H1 (cell line): ENCODE data around the gene STKLD1. TPM values are rescaled to one million over a fixed set of nuclear protein-coding genes. Genes with fewer than 3 reads are reported as not detected.

Experiments used
- CBX5 ChIP-seq: fragments of 300-800, 300-1000 bp; sonication (generic); IDR thresholded peaks from 2 replicates; pipeline ENCODE4 v1.7.1; 2016; ENCODE audit warnings: antibody characterized with exemption, low read length, low read depth
- CHD7 ChIP-seq: fragments of 300-600 bp; sonication (generic); IDR thresholded peaks from 2 replicates; pipeline ENCODE4 v1.7.1; 2012; ENCODE audit warnings: low read length, moderate library complexity, mild to moderate bottlenecking, inconsistent platforms; ENCODE audit not compliant: insufficient replicate concordance
- EP300 ChIP-seq, 2 experiments: IDR thresholded peaks; 1 replicate in 1 of 2; 2 replicates in 1 of 2; pipeline ENCODE4 v1.6.1; 2011 to 2012; ENCODE audit warnings: low read depth in 2 of 2, low read length in 2 of 2, mild to moderate bottlenecking in 2 of 2, borderline replicate concordance in 1 of 2, inconsistent platforms in 1 of 2, moderate library complexity in 1 of 2
- JUND ChIP-seq: IDR thresholded peaks from 2 replicates; pipeline ENCODE4 v1.6.1; 2011; ENCODE audit warnings: mild to moderate bottlenecking, improper control_type of control experiment, low read length
- KDM4A ChIP-seq: IDR thresholded peaks from one replicate; pipeline ENCODE4 v1.7.1; 2012; ENCODE audit warnings: low read depth, mild to moderate bottlenecking, moderate library complexity, low read length, inconsistent platforms; ENCODE audit not compliant: severe bottlenecking
- SIX5 ChIP-seq: IDR thresholded peaks from 2 replicates; pipeline ENCODE4 v1.6.1; 2011; ENCODE audit warnings: mild to moderate bottlenecking, low read depth, low read length
- TAF7 ChIP-seq: optimal IDR thresholded peaks from 2 replicates; pipeline ENCODE3; 2011; ENCODE audit warnings: low read depth, mild to moderate bottlenecking, inconsistent platforms, low read length, moderate library complexity, borderline replicate concordance
- TCF12 ChIP-seq: IDR thresholded peaks from 2 replicates; pipeline ENCODE4 v1.6.1; 2011; ENCODE audit warnings: low read depth, mild to moderate bottlenecking, low read length
- USF2 ChIP-seq: IDR thresholded peaks from 2 replicates; pipeline ENCODE4 v1.6.1; 2011; ENCODE audit warnings: low read length, improper control_type of control experiment
- polyA plus RNA-seq, 7 experiments: library from polyadenylated mRNA; depleted of rRNA in 3 of 7; stranded (reverse) in 5 of 7; unstranded in 2 of 7; fragments of >200 nt in 5 of 7; fragments of 200-250 nt in 2 of 7; gene quantifications; 1 replicate in 5 of 7; 2 replicates in 1 of 7; 4 replicates in 1 of 7; pipeline versions ENCODE4 v1.2.1 to v1.2.3, GENCODE V29; 2011 to 2013; ENCODE audit warnings: missing spikeins in 2 of 7, mixed read lengths in 2 of 7
- total RNA-seq: library from RNA; stranded (reverse); fragmentation: NEBNext Ultra II Directional; extraction: Animal tissue kit (Norgen Biotek cat#: 25700); gene quantifications from 2 replicates; pipeline ENCODE4 v1.2.1, GENCODE V29; 2021

Gene STKLD1
- total and polyA plus RNA-seq, 2 of the 8 experiments (the other 6 are each of a cell fraction or from before 2014, with no cell fraction given) = 0.26 TPM; not detected in 1

- TF ChIP-seq CHD7 (no peak), EP300 (IDR thresholded peaks at IDR 0.05; ENCODE audit: borderline replicate concordance in 1 of 2, low read depth in 2 of 2, low read length in 2 of 2) (no peak), KDM4A (peak; percentile 69), JUND (no peak), TAF7 (peak; percentile 58), CBX5 (no peak), TCF12 (no peak), USF2 (no peak), SIX5 (no peak)
These were observed 19.6 kb upstream of the STKLD1 start, which contains the start of the genes SURF1 and SURF2 (continued) for GRCh38 chr9:133356391-133357091.
